Bronchial epithelial cell (primary cell): ENCODE data around the gene NUP85. TPM values are rescaled to one million over a fixed set of nuclear protein-coding genes. Genes with fewer than 3 reads are reported as not detected.

Experiments used
- DNase-seq: peaks from one replicate; pipeline ENCODE4 v3.0.0-alpha.2; 2010; ENCODE audit warnings: low read depth
- FAIRE-seq: peaks from 2 replicates; lab custom pipeline; 2011; peaks lifted over from hg19 to GRCh38; lab: Jason Lieb, UNC
- H3K27me3 ChIP-seq: 2 replicates; pipeline ENCODE4 v1.5.1; 2011; ENCODE audit warnings: low read length; ENCODE audit not compliant: control insufficient read depth, insufficient read depth
- H3K36me3 ChIP-seq: 2 replicates; pipeline ENCODE4 v1.5.1; 2011; ENCODE audit warnings: low read length; ENCODE audit not compliant: control insufficient read depth, insufficient read depth
- H3K4me3 ChIP-seq: 2 replicates; pipeline ENCODE4 v1.5.1; 2011; ENCODE audit warnings: mild to moderate bottlenecking, low read depth, low read length, control low read depth
- CTCF ChIP-seq: IDR thresholded peaks from 2 replicates; pipeline ENCODE4 v1.5.1; 2011; ENCODE audit warnings: mild to moderate bottlenecking, moderate library complexity, low read length, control low read depth, inconsistent platforms; ENCODE audit not compliant: insufficient read depth, severe bottlenecking
- total RNA-seq: library from RNA; depleted of rRNA; stranded (reverse); fragments of >200 nt; gene quantifications from 2 replicates; pipeline ENCODE4 v1.2.1, GENCODE V29; 2014

The NUP85 gene
- total RNA-seq, 1 donor from 2014 or later, result 22.4 TPM

- DNase-seq (no peak), FAIRE-seq (no peak)
- TF ChIP-seq CTCF, result no peak
- H3K27me3 ChIP-seq, result no peaks in the 10 kb centered on the region
- H3K36me3 ChIP-seq, result no peaks in the 10 kb centered on the region
- H3K4me3 ChIP-seq, result peak overlapping the region; percentile 80
Measured at GRCh38 chr17:75181608-75182318, 23.7 kb upstream of the NUP85 start.

DNA sequence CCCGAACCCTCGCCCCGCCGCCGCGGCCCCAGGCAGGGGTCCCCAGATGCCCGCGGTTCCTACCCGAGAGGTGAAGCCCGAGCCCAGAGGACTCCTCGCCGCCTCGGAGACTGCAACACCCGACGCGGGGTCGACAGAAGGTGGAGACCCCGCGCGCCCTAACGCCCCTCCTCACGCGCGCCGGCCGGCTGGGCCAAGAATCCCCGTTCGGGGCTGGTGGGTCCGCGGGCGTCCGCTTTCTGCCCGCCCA, 23.2 kb upstream of the NUP85 start:
- TF ChIP-seq CTCF, result no peak
- peak overlapping the region; percentile 80 for H3K4me3 ChIP-seq
- DNase-seq (no peak), FAIRE-seq (no peak)
- no peaks in the 10 kb centered on the region for H3K36me3 ChIP-seq
- H3K27me3 ChIP-seq, result no peaks in the 10 kb centered on the region

DNA sequence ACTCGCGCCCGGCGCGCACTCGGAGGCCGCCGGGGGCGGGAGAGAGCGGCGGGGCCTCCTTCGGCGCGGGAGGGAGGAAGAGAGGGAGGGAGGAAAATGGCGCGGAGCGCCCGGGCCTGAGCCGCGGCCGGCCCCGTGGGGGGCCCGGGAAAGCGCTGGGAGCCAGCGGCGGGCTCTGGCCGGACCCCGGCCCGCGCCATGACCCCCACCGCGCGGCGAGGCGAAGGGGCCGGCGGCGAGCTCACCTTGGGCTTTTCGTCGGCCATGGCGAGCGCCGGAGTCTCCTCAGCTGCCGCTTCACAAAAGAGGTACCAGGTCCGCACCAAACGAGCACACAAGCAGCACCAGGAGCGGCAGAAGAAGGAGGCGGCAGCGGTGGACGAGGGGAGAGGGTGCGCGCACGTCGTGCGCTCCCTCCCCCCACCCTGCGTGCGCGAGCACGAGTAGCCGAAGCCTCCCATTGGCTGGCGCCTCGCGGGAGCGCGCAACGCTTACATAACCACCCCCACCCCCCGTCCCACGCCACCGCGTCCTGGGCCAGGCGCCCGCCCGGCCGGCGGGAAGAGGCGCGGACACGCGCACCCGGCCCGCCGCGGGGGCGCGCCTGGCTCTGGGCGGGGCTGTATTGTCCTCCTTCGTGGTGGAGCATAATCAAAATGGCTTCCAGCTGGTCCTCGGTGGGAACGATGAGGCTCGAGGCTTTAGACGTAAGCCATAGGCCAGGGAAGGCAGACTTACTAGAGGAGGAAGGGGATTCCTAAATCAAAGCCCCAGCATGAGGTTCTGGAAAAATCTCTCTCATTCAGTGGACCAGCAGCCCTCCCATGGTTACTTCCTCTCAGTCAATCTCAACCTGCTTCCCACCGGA, 22.7 kb upstream of the NUP85 start, which contains the start of gene SUMO2:
Gene SUMO2 (minus strand): TSS at position 391 of the 868 bp plus-strand sequence. CDS start 125 bp downstream, at position 266.
- FAIRE-seq (no peak), DNase-seq (peak; percentile 81)
- H3K36me3 ChIP-seq, result no peaks in the 10 kb centered on the region
- peak; percentile 52 for TF ChIP-seq CTCF
- peak within 1 kb of the TSS; percentile 80 for H3K4me3 ChIP-seq
- no peaks in the 10 kb centered on the region for H3K27me3 ChIP-seq

- no peak overlapping the region for H3K4me3 ChIP-seq
- no peak for DNase-seq
- no peak for TF ChIP-seq CTCF
- FAIRE-seq, result no peak
- no peaks in the 10 kb centered on the region for H3K36me3 ChIP-seq
- H3K27me3 ChIP-seq, result no peaks in the 10 kb centered on the region
Measured at GRCh38 chr17:75183999-75184884, 21.2 kb upstream of the NUP85 start.

DNA sequence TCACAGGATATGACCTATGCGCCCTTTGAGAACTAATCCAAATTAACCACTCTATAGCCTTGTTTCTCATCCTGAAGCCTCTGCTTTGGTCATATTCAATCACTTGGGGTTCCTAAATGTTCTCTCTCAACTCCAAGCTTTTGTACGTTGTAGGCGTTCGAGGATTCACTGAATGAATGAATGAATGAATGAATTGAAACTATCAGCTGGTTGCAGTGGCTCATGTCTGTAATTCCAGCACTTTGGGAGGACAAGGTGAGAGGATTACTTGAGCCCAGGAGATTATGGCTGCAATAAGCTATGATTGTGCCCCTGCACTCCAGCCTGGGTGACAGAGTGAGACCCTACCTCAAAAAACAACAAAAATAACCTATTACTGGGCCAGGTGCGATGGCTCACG, 16.9 kb upstream of the NUP85 start:
- DNase-seq (no peak), FAIRE-seq (no peak)
- Histone ChIP-seq H3K36me3 (no peaks in the 10 kb centered on the region), H3K4me3 (no peak overlapping the region), H3K27me3 (no peaks in the 10 kb centered on the region)
- TF ChIP-seq CTCF, result no peak
